Ascending aorta (tissue), 2 donors: ENCODE results near the gene MANSC4. TPM values are rescaled to one million over a fixed set of nuclear protein-coding genes. Genes with fewer than 3 reads are reported as not detected.
A peak's percentile ranks its signal among the peaks of the same experiment; 100 is the strongest.

Experiments used
- DNase-seq, 2 donors: peaks; one replicate each; pipeline ENCODE4 v3.0.0-alpha.2; 2019; ENCODE audit warnings: low spot score in 2 of 2
- H3K27ac ChIP-seq, 2 donors: fragments of 200-600 bp; sonication (generic); one replicate each; pipeline ENCODE4 v1.5.1; 2016 to 2017; ENCODE audit warnings: mild to moderate bottlenecking in 1 of 2
- H3K27me3 ChIP-seq: fragments of 200-600 bp; sonication (generic); one replicate; pipeline ENCODE4 v1.5.1; 2017
- H3K36me3 ChIP-seq, 2 donors: fragments of 200-600 bp; sonication (generic); one replicate each; pipeline ENCODE4 v1.5.1; 2016
- H3K4me1 ChIP-seq, 2 donors: fragments of 200-600 bp; sonication (generic); one replicate each; pipeline ENCODE4 v1.5.1; 2016 to 2017; ENCODE audit warnings: mild to moderate bottlenecking in 1 of 2
- H3K4me3 ChIP-seq, 2 donors: fragments of 200-600 bp; sonication (generic); one replicate each; pipeline ENCODE4 v1.5.1; 2016 to 2017; ENCODE audit warnings: mild to moderate bottlenecking in 1 of 2
- H3K9me3 ChIP-seq, 2 donors: fragments of 200-600 bp; sonication (generic); one replicate each; pipeline ENCODE4 v1.5.1; 2016
- CTCF ChIP-seq, 3 experiments: fragments of 200-600 bp in 2 of 3; fragments of 450-650 bp in 1 of 3; sonication (generic) in 2 of 3; IDR thresholded peaks; one replicate each; pipeline ENCODE4 v1.5.1; 2016 to 2019; ENCODE audit warnings: antibody characterized with exemption in 3 of 3, mild to moderate bottlenecking in 1 of 3, moderate library complexity in 1 of 3
- intact Hi-C: fragments of 100-400 bp; cut with DNase I; formaldehyde crosslinking; loops from one replicate; pipeline ENCODE4 v1.15.1; 2023
- total RNA-seq: library from RNA; depleted of rRNA; stranded (reverse); fragments of >200 nt; gene quantifications from one replicate; pipeline ENCODE4 v1.1.0, GENCODE V29; 2016

The MANSC4 gene
- total RNA-seq: not detected

- peak in 1 of 2 donors; percentile 87 for DNase-seq
- H3K27ac ChIP-seq: peak within 1 kb of the TSS; percentile 92 to 94
- no peaks in the 10 kb centered on the region for H3K36me3 ChIP-seq
- H3K4me1 ChIP-seq: peaks cover 0 to 11% of the 10 kb centered on the region in 2 donors
- no peaks in the 10 kb centered on the region for H3K9me3 ChIP-seq
- peak within 1 kb of the TSS; percentile 89 to 91 for H3K4me3 ChIP-seq
- intact Hi-C loops: loop anchor here (1.0 to 5.0 kb wide), 4 partner anchors 29 to 69 kb away; partner anchors contain the start of gene MRPS35
- H3K27me3 ChIP-seq: no peaks in the 10 kb centered on the region
- TF ChIP-seq CTCF (IDR thresholded peaks at IDR 0.05): peak in 1 of 3 experiments; percentile 12
Measured at GRCh38 chr12:27779920-27780611, at the start of gene MANSC4, which contains the start of gene KLHL42. Gene MANSC4 (minus strand): TSS chr12:27780236. CDS start chr12:27771276, 8,960 bp downstream. Gene KLHL42 (plus strand): TSS chr12:27780233. CDS start chr12:27780331, 98 bp downstream.

- Histone ChIP-seq H3K36me3 (no peaks in the 10 kb centered on the region), H3K4me3 (no peak overlapping the region), H3K4me1 (no peaks in the 10 kb centered on the region), H3K27me3 (no peaks in the 10 kb centered on the region), H3K9me3 (no peaks in the 10 kb centered on the region), H3K27ac (no peak overlapping the region)
- TF ChIP-seq CTCF (IDR thresholded peaks at IDR 0.05): no peak
- intact Hi-C loops: no loop called here
- DNase-seq: no peak
Measured at GRCh38 chr12:27828196-27828595, 48.2 kb upstream of the MANSC4 start.

GRCh38 chr12:27826076-27826475 lies 46.0 kb upstream of the MANSC4 start:
- Histone ChIP-seq H3K4me3 (no peak overlapping the region), H3K4me1 (peaks cover 0 to 3% of the 10 kb centered on the region in 2 donors), H3K36me3 (no peaks in the 10 kb centered on the region), H3K27ac (no peak overlapping the region), H3K9me3 (no peaks in the 10 kb centered on the region), H3K27me3 (no peaks in the 10 kb centered on the region)
- intact Hi-C loops: no loop called here
- no peak for DNase-seq
- TF ChIP-seq CTCF (IDR thresholded peaks at IDR 0.05): no peak

- Histone ChIP-seq H3K4me1 (peaks cover 0 to 8% of the 10 kb centered on the region in 2 donors), H3K9me3 (no peaks in the 10 kb centered on the region), H3K27ac (no peak overlapping the region), H3K4me3 (no peak overlapping the region), H3K27me3 (no peaks in the 10 kb centered on the region), H3K36me3 (no peaks in the 10 kb centered on the region)
- no peak for DNase-seq
- no peak for TF ChIP-seq CTCF (IDR thresholded peaks at IDR 0.05)
- intact Hi-C loops: loop anchor here (5.0 kb wide), 3 partner anchors 42 to 118 kb away; partner anchors contain the start of genes KLHL42 and MANSC4
Measured at GRCh38 chr12:27824126-27824842, 44.2 kb upstream of the MANSC4 start.

GRCh38 chr12:27823038-27823437 lies 43.0 kb upstream of the MANSC4 start:
- no peak for TF ChIP-seq CTCF (IDR thresholded peaks at IDR 0.05)
- H3K27ac ChIP-seq: no peak overlapping the region
- DNase-seq: no peak
- no peaks in the 10 kb centered on the region for H3K36me3 ChIP-seq
- H3K4me3 ChIP-seq: no peak overlapping the region
- H3K4me1 ChIP-seq: peaks cover 0 to 8% of the 10 kb centered on the region in 2 donors
- intact Hi-C loops: loop anchor here (5.0 kb wide), 3 partner anchors 41 to 119 kb away; partner anchors contain the start of genes KLHL42 and MANSC4
- H3K27me3 ChIP-seq: no peaks in the 10 kb centered on the region
- H3K9me3 ChIP-seq: no peaks in the 10 kb centered on the region
